Measurements from ENCODE around the gene BTG1.

The BTG1 gene

GRCh38 chr12:92188517-92189188 is 43.0 kb upstream of the BTG1 start:
- CTCF ChIA-PET, result interaction anchor here (1.3 kb wide), 1 partner anchor 11 kb away, joined by 3 read pairs; no protein-coding TSS in a partner anchor
- TF ChIP-seq, protein P1, sequence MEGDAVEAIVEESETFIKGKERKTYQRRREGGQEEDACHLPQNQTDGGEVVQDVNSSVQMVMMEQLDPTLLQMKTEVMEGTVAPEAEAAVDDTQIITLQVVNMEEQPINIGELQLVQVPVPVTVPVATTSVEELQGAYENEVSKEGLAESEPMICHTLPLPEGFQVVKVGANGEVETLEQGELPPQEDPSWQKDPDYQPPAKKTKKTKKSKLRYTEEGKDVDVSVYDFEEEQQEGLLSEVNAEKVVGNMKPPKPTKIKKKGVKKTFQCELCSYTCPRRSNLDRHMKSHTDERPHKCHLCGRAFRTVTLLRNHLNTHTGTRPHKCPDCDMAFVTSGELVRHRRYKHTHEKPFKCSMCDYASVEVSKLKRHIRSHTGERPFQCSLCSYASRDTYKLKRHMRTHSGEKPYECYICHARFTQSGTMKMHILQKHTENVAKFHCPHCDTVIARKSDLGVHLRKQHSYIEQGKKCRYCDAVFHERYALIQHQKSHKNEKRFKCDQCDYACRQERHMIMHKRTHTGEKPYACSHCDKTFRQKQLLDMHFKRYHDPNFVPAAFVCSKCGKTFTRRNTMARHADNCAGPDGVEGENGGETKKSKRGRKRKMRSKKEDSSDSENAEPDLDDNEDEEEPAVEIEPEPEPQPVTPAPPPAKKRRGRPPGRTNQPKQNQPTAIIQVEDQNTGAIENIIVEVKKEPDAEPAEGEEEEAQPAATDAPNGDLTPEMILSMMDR (IDR thresholded peaks at IDR 0.05; ENCODE audit: control extremely low read depth, extremely low read depth, low read depth, missing control alignments), result no peak
- POLR2A ChIA-PET, result no interaction called here
- DNase-seq (ENCODE audit: extremely low spot score), result no peak

DNA sequence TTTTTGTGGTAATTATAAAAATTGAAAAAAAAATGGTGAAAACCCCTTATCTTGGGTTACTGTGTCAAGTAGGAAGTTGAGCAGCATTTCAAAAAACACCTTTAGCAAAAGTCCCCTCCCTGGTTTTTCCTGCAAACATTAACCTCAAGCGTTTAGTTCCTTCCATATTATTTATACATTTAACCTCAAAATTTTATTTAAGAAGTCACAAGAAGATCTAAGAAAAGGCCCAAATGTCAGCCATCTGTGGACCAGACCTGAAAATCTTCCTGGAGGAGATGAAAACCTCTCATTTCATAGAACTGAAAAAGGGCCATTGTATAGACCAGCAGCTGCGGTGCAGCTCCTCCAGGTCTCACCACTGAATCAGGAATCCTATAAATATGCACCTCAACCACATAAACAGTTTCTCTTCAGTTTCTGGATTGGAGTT is 40.4 kb upstream of the BTG1 start:
- TF ChIP-seq, protein P1 (IDR thresholded peaks at IDR 0.05; ENCODE audit: control extremely low read depth, extremely low read depth, low read depth, missing control alignments), result no peak
- CTCF ChIA-PET, result no interaction called here
- DNase-seq (ENCODE audit: extremely low spot score), result no peak
- POLR2A ChIA-PET, result interaction anchor here (1.4 kb wide), 1 partner anchor 40 kb away, joined by 5 read pairs; the partner anchor contains the start of gene BTG1

- no peak for DNase-seq (ENCODE audit: extremely low spot score)
- TF ChIP-seq, protein P1 (IDR thresholded peaks at IDR 0.05; ENCODE audit: control extremely low read depth, extremely low read depth, low read depth, missing control alignments), result no peak
- ChIA-PET POLR2A (interaction anchor here (0.8 kb wide), 1 partner anchor 39 kb away, joined by 3 read pairs; the partner anchor contains the start of gene BTG1), CTCF (interaction anchor here (1.5 kb wide), 1 partner anchor 223 kb away, joined by 3 read pairs; no protein-coding TSS in a partner anchor)
These were observed 39.4 kb upstream of the BTG1 start for GRCh38 chr12:92185052-92185451.

DNA sequence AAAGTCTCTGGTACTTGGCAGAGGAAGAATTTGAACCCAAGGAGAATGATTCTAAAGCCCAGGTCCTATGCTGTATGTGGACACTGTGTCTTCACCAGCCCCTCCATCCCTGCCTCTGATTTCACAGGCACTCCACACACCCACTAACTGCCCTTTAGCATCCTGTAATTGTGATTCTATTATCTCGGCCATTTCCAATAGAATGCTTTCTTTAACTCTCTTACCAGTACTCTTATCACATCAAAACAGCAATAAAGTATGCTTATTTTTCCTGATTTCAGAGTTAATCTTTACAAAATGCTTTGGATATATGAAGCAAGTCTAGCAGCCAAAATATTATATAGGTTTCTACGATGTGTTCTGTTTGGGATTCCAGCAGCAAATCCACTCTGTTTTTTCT is 37.9 kb upstream of the BTG1 start:
- TF ChIP-seq, protein P1 (IDR thresholded peaks at IDR 0.05; ENCODE audit: control extremely low read depth, extremely low read depth, low read depth, missing control alignments), result no peak
- POLR2A ChIA-PET, result no interaction called here
- DNase-seq (ENCODE audit: extremely low spot score), result no peak
- CTCF ChIA-PET, result interaction anchor here (0.8 kb wide), 1 partner anchor 158 kb away, joined by 3 read pairs; no protein-coding TSS in a partner anchor

DNA sequence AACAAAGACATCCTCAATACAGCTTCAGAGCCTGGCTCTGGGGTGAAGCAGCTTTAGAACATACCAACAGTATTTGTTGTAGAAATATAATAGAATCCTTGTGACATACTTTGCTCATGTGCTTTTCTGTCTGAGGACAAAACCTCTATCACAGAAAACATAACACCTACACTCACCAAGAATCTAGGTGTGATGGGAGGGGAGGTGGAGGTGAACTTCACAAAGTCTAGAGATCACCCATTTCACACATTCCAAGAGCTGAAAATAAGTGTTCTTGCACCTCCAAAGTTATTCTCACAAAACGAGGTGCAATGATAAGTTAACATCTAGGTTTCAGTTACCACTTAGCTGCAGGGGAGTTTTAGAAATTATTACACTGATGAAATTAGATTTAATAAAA is 32.7 kb upstream of the BTG1 start:
- no peak for DNase-seq (ENCODE audit: extremely low spot score)
- CTCF ChIA-PET, result interaction anchor here (1.0 kb wide), 1 partner anchor 25 kb away, joined by 3 read pairs; no protein-coding TSS in a partner anchor
- POLR2A ChIA-PET, result interaction anchor here (1.7 kb wide), 1 partner anchor 33 kb away, joined by 8 read pairs; the partner anchor contains the start of gene BTG1
- TF ChIP-seq, protein P1 (IDR thresholded peaks at IDR 0.05; ENCODE audit: control extremely low read depth, extremely low read depth, low read depth, missing control alignments), result no peak

DNA sequence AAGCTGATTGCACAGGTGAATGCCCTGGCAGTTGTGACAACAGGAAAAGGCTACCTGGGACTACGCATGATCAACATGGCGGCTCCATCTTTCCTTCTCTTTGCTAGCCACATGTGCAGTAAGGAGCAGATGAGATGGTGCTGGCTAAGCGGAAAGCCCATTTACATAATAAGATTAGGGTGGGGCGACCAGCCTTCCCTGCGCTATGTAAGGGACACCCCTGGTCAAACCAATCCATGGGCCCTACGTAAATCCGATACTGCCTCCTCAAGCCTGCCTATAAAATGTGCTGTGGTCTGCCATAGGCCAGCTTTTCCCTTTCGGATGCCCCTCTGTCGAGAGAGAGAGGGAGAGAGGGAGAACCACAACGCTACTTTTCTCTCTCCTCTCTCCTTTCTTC is 31.0 kb upstream of the BTG1 start:
- POLR2A ChIA-PET, result no interaction called here
- DNase-seq (ENCODE audit: extremely low spot score), result no peak
- TF ChIP-seq, protein P1 (IDR thresholded peaks at IDR 0.05; ENCODE audit: control extremely low read depth, extremely low read depth, low read depth, missing control alignments), result no peak
- CTCF ChIA-PET, result no interaction called here

Data from GM10248 (cell line).